Measurements from ENCODE around the gene TMC3.

Gene TMC3

DNA sequence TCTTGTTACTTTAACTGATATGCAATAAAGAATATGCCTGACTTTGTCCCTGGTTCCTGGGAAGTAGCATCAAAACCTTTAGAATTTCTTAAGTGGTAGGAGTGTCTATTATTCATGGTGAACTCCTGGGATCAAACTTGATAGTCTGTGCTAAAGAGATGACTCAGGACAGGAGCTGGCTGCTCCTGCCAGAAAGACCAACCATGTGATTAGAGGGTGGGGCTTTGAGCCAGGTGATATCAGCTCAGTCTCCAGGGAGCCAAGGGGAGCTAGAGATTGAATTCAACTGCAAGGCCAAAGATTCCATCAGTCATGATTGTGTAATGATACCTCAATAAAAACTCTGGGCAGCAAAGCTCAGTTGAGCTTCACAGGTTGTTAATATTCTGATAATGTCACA is 20.6 kb upstream of the TMC3 start:
- H3K36me3 Mint-ChIP-seq = no peaks in the 10 kb centered on the region
- H3K9me3 Mint-ChIP-seq = no peaks in the 10 kb centered on the region
- no peak overlapping the region for H3K4me3 Mint-ChIP-seq
- H3K4me1 Mint-ChIP-seq = no peaks in the 10 kb centered on the region
- no peak overlapping the region for H3K27ac Mint-ChIP-seq
- ATAC-seq = no peak
- no peaks in the 10 kb centered on the region for H3K27me3 Mint-ChIP-seq

DNA sequence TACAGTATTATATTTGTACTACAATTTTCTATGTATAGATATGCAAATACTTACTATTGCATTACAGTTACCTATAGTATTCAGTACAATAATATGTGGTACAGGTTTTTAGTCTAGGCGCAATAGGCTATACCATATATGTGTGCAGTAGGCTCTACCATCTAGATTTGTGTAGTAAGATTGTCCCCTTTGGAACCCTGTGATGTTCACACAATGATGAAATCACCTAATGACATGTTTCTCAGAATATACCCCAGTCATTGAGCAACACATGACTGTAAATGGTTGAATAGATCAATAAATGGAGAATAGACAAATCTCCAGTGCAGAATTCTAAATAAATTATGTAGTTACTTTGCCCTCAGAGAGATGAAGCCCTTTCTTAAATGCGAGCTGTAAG is 17.6 kb upstream of the TMC3 start:
- ATAC-seq = no peak
- Mint-ChIP-seq H3K9me3 (no peaks in the 10 kb centered on the region), H3K4me1 (no peaks in the 10 kb centered on the region), H3K36me3 (no peaks in the 10 kb centered on the region), H3K27me3 (no peaks in the 10 kb centered on the region), H3K4me3 (no peak overlapping the region), H3K27ac (no peak overlapping the region)

DNA sequence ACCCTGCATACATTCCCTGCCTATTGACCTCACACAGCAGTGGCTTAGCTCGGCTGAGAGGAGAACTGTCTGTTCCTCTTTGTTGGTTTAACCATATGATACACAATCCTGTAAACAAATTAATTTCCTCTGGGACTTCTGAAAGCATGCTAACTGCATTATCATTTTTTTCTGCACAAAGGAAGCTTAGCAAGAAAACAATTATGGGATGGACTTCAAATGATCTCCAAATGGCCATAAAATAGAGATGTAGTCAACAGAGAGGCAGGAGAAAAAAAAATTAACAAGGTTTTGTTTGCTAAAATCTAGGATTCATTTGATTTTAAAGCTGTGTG is 14.4 kb upstream of the TMC3 start:
- peaks cover 23% of the 10 kb centered on the region for H3K36me3 Mint-ChIP-seq
- no peaks in the 10 kb centered on the region for H3K4me1 Mint-ChIP-seq
- no peak overlapping the region for H3K27ac Mint-ChIP-seq
- no peak for ATAC-seq
- H3K27me3 Mint-ChIP-seq = no peaks in the 10 kb centered on the region
- H3K4me3 Mint-ChIP-seq = no peak overlapping the region
- H3K9me3 Mint-ChIP-seq = peaks cover 7% of the 10 kb centered on the region

DNA sequence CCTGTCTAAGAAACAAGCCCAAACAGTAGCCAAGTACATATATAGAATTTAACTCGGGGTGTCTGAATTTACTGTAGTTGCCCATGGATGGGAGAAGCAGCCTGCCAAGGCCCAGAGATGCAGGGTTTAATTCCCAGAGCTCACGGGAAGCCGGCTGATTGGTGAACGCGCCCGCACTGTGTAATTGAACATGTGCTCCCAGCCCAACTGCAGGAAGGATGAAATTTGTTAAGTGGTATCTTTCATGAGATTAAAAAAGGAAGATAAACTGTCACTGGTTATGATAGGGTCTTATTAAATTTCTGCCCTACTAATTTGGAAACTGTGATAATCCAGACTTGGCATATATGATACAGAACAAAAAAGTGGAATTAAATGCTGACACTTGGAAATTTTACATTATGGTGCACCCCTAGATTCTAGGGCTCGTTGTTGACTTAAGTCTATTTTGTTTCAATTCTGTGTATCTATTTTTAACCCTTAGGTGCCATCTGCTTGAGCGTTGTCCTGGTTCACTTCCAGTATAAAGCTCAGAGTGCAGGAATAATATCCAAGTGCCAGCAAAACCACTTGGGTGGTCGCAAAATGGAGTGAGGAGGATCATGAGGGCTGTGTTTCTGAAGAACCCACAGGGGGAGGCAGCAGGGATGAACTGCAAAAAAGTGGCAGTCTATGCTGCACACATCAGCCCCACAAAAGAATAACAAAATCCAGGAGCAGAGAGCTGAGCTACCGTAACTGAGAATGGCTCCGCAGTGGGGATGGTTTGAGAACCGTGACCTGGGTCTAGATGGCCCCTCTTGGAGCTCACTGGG is 13.8 kb upstream of the TMC3 start:
- H3K4me3 Mint-ChIP-seq = no peak overlapping the region
- H3K27ac Mint-ChIP-seq = no peak overlapping the region
- ATAC-seq = no peak
- H3K27me3 Mint-ChIP-seq = no peaks in the 10 kb centered on the region
- peaks cover 24% of the 10 kb centered on the region for H3K36me3 Mint-ChIP-seq
- no peaks in the 10 kb centered on the region for H3K4me1 Mint-ChIP-seq
- peaks cover 11% of the 10 kb centered on the region for H3K9me3 Mint-ChIP-seq

DNA sequence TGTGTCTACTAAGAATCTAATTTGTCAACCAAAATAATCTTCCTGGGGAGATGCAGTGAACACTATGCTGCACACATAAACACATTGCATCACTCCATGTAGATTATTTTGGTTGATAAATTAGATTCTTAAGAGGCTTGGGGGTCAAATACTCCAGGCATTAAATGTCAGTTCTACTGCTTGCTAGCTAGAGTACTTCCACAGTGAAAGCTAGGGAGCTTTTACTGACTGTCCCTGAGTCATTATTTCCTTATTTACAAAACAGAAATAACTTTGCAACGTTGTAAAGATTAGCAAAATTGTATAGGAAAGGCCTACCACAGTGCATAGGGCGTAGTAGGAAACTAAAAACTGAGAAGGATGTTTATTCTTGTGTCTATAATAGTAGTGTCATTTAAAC is 12.9 kb upstream of the TMC3 start:
- no peak overlapping the region for H3K27ac Mint-ChIP-seq

DNA sequence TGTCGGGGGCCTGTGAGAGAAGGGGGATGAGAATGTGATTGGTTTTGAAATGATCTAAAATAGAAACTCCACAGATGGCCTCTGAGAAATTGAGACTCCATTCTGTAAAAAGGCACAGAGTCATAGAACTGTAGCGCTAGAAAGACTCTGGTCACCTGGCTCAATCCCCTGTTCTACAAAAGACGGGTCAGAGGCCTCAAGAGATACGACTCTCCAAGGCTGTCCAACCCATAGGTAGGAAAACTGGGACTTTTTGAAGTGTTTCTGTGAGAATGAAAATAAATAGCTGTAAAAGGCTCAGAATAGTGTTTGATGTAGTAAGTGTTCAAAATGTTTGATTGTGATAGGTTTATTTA is 11.7 kb upstream of the TMC3 start:
- no peaks in the 10 kb centered on the region for H3K27me3 Mint-ChIP-seq
- H3K4me1 Mint-ChIP-seq = no peaks in the 10 kb centered on the region
- no peak for ATAC-seq
- peaks cover 44% of the 10 kb centered on the region for H3K36me3 Mint-ChIP-seq
- H3K4me3 Mint-ChIP-seq = no peak overlapping the region
- H3K27ac Mint-ChIP-seq = no peak overlapping the region
- H3K9me3 Mint-ChIP-seq = peaks cover 11% of the 10 kb centered on the region

More for the DNA sequence above, 12.9 kb upstream of the TMC3 start:
- Mint-ChIP-seq H3K4me3 (no peak overlapping the region), H3K27me3 (no peaks in the 10 kb centered on the region), H3K9me3 (peaks cover 11% of the 10 kb centered on the region), H3K4me1 (no peaks in the 10 kb centered on the region), H3K36me3 (peaks cover 33% of the 10 kb centered on the region)
- no peak for ATAC-seq

GRCh38 chr15:81384891-81385720 is 11.1 kb upstream of the TMC3 start:
- Mint-ChIP-seq H3K4me3 (no peak overlapping the region), H3K27ac (no peak overlapping the region), H3K27me3 (no peaks in the 10 kb centered on the region), H3K4me1 (no peaks in the 10 kb centered on the region), H3K9me3 (peaks cover 11% of the 10 kb centered on the region), H3K36me3 (peaks cover 46% of the 10 kb centered on the region)
- ATAC-seq = no peak

DNA sequence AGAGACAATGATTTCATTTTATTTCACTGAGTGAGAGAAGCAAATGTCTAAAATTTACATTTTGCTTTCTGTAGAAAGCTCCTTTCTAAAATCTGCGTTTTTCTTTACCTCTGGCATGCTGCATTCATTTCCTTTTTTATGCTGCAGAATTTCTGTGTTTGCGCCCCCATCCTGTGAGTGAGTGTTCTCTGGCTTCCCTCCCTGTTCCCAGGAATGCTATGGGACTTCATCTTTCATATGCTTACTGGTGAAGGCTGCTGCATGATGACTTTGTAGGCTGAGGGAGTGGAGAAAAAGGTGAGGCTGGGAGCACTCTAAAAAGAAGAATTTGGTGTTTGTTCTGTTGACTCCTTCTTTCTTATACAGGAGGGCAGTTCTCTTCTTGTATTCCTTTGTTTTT is 7.7 kb upstream of the TMC3 start:
- Mint-ChIP-seq H3K27ac (no peak overlapping the region), H3K4me3 (no peak overlapping the region), H3K36me3 (peaks cover 46% of the 10 kb centered on the region), H3K27me3 (no peaks in the 10 kb centered on the region), H3K9me3 (peaks cover 11% of the 10 kb centered on the region), H3K4me1 (no peaks in the 10 kb centered on the region)
- no peak for ATAC-seq

DNA sequence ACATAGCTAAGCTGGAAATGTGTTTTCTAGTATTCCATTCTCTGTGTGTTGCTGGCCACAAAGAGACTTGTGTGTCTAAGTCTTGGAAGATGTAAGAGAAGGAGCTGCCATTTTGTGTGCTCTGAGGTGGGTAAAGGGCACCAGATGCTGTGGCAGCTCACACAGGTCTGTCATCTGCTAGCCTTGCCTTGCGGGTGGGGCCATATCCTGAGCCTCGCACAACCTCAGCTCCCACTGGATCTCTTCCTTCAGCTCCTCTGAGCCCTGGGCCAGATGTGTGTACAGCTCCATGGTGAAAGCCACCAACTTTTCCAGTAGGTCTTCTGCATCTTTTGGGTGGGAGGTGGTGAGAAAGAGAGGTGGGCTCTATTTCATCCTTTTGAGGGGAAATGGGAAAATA is 6.7 kb upstream of the TMC3 start:
- no peak overlapping the region for H3K27ac Mint-ChIP-seq
- H3K4me3 Mint-ChIP-seq = no peak overlapping the region
- H3K27me3 Mint-ChIP-seq = no peaks in the 10 kb centered on the region
- H3K4me1 Mint-ChIP-seq = no peaks in the 10 kb centered on the region
- H3K36me3 Mint-ChIP-seq = peaks cover 41% of the 10 kb centered on the region
- no peak for ATAC-seq
- peaks cover 11% of the 10 kb centered on the region for H3K9me3 Mint-ChIP-seq

DNA sequence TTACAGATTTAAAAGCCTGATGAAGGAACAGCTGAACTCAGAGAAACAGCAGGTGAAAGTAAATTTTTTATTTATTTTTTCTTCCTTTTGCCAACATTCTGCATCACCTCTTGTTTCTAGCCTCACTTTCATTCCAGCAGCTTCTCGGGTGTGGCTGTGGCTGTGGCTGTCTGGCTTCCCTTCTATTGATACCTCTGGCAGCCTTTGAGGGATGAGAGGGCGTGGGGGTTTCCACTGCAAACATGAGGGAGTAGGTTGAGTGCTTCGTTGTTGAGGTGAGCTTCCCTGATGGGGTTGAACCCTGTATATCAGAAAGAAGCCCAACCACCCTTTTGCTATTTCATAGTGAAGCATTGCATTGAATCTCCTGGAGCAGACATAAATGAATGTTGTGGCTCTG is 6.2 kb upstream of the TMC3 start:
- Mint-ChIP-seq H3K9me3 (peaks cover 11% of the 10 kb centered on the region), H3K36me3 (peaks cover 37% of the 10 kb centered on the region), H3K27ac (no peak overlapping the region), H3K4me1 (no peaks in the 10 kb centered on the region), H3K4me3 (no peak overlapping the region), H3K27me3 (no peaks in the 10 kb centered on the region)
- no peak for ATAC-seq

DNA sequence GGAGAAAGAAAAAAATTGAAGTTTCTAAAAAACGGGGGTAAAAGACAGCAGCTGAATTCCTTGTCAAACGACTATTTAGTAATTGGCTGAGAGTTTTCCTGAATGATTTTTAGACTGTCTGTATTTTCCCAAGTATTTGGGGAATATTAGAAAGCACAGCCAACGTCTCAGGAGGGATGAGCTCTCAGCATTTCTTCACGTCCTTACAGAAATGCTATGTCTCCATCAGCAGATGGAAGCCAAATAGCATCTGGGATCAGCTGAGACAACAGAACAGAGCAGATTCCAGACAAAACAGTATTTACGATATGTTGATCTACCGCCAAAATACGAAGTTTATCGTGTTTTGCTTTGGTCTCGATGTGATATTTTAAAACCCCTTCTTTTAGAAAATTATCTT is 5.3 kb upstream of the TMC3 start:
- no peaks in the 10 kb centered on the region for H3K4me1 Mint-ChIP-seq
- H3K4me3 Mint-ChIP-seq = no peak overlapping the region
- H3K9me3 Mint-ChIP-seq = peaks cover 8% of the 10 kb centered on the region
- no peak overlapping the region for H3K27ac Mint-ChIP-seq
- ATAC-seq = no peak
- peaks cover 29% of the 10 kb centered on the region for H3K36me3 Mint-ChIP-seq
- H3K27me3 Mint-ChIP-seq = no peaks in the 10 kb centered on the region

GRCh38 chr15:81378443-81378842 is 4.4 kb upstream of the TMC3 start:
- peaks cover 24% of the 10 kb centered on the region for H3K36me3 Mint-ChIP-seq
- no peak overlapping the region for H3K27ac Mint-ChIP-seq
- no peaks in the 10 kb centered on the region for H3K27me3 Mint-ChIP-seq
- H3K9me3 Mint-ChIP-seq = peaks cover 4% of the 10 kb centered on the region
- no peak for ATAC-seq
- H3K4me1 Mint-ChIP-seq = no peaks in the 10 kb centered on the region
- H3K4me3 Mint-ChIP-seq = no peak overlapping the region

DNA sequence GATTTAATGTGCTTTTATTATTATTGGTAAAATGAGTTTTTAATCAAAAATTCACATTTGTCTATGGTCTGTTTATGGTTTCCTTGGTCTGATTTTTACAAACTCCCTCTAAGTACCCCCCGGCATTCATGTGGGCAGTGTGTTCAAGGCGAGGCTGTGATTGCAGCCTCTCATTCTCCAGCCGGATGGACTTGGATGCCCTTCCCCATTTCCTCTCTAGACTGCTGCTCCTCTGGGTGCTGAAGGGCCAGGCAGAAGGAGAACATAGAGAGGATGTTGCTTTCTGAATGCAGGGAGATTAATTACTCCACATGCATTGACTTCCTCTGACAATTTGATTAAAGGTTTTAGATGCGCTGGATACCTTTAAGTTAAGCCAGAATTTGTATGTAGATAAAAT is 3.9 kb upstream of the TMC3 start:
- no peak for ATAC-seq
- Mint-ChIP-seq H3K9me3 (no peaks in the 10 kb centered on the region), H3K4me3 (no peak overlapping the region), H3K27ac (no peak overlapping the region), H3K4me1 (no peaks in the 10 kb centered on the region), H3K36me3 (peaks cover 23% of the 10 kb centered on the region), H3K27me3 (no peaks in the 10 kb centered on the region)

DNA sequence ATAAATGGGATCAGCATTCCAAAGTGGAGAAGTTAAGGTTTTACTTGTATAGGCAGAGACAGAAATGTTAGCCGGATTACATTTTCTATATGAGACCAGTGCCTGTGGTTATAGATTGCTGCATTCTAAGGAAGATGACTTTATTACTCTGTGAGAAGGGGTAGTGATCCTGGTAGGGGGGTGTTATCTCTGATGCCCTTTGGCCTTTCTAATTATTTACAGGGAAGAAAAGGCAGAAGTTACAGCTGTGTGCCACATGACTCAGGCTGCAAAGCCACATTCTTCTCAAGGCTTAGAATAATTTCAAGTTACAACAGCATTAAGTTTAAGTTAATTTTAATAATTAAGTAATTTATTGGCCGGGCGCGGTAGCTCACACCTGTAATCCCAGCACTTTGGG is 2.2 kb upstream of the TMC3 start:
- no peaks in the 10 kb centered on the region for H3K9me3 Mint-ChIP-seq
- peaks cover 8% of the 10 kb centered on the region for H3K36me3 Mint-ChIP-seq
- no peak overlapping the region for H3K27ac Mint-ChIP-seq
- H3K4me1 Mint-ChIP-seq = no peaks in the 10 kb centered on the region
- H3K4me3 Mint-ChIP-seq = no peak overlapping the region
- ATAC-seq = no peak
- no peaks in the 10 kb centered on the region for H3K27me3 Mint-ChIP-seq

- no peaks in the 10 kb centered on the region for H3K27me3 Mint-ChIP-seq
- H3K4me3 Mint-ChIP-seq = no peak overlapping the region
- peaks cover under 1% of the 10 kb centered on the region for H3K36me3 Mint-ChIP-seq
- no peaks in the 10 kb centered on the region for H3K9me3 Mint-ChIP-seq
- no peaks in the 10 kb centered on the region for H3K4me1 Mint-ChIP-seq
- H3K27ac Mint-ChIP-seq = no peak overlapping the region
- ATAC-seq = no peak
Observed at GRCh38 chr15:81375461-81375860, 1.4 kb upstream of the TMC3 start.

GRCh38 chr15:81373176-81373575 is 837 bp downstream of the TMC3 start:
- Mint-ChIP-seq H3K36me3 (no peaks in the 10 kb centered on the region), H3K27me3 (no peaks in the 10 kb centered on the region), H3K27ac (no peak overlapping the region), H3K4me3 (no peak overlapping the region), H3K4me1 (no peaks in the 10 kb centered on the region), H3K9me3 (no peaks in the 10 kb centered on the region)
- ATAC-seq = no peak

All from stimulated activated memory B cell treated with anti-CD40 and anti-IgM and Interleukin-4, amounts not matched to agents 10 μg/mL and 1 μg/mL and 100 μg/mL, for 72 hours (primary cell).